HEK293 (cell line): ENCODE results near the gene MRPS18B.

Experiments used
- AEBP2 ChIP-seq: fragments of 450-650 bp; formaldehyde crosslinking; IDR thresholded peaks from 2 replicates; pipeline ENCODE4 v1.5.1; 2016; ENCODE audit warnings: missing biosample characterization, missing genetic modification characterization, borderline replicate concordance
- BCL11A ChIP-seq: fragments of 450-650 bp; formaldehyde crosslinking; IDR thresholded peaks from 2 replicates; pipeline ENCODE4 v1.5.1; 2016; ENCODE audit warnings: low read depth, missing biosample characterization, missing genetic modification characterization
- BCL6B ChIP-seq: fragments of 450-650 bp; formaldehyde crosslinking; IDR thresholded peaks from 2 replicates; pipeline ENCODE4 v1.5.1; 2017; ENCODE audit warnings: missing biosample characterization, missing genetic modification characterization
- ELK4 ChIP-seq: IDR thresholded peaks from 2 replicates; pipeline ENCODE4 v1.6.1; 2011; ENCODE audit warnings: mild to moderate bottlenecking, low read depth, low read length, borderline replicate concordance
- FEZF1 ChIP-seq: fragments of 450-650 bp; formaldehyde crosslinking; IDR thresholded peaks from 2 replicates; pipeline ENCODE4 v1.5.1; 2016; ENCODE audit warnings: missing biosample characterization, missing genetic modification characterization
- GLI2 ChIP-seq: fragments of 450-650 bp; formaldehyde crosslinking; IDR thresholded peaks from 2 replicates; pipeline ENCODE4; 2017; ENCODE audit warnings: missing biosample characterization, missing genetic modification characterization, low read depth, borderline replicate concordance
- KLF8 ChIP-seq: fragments of 450-650 bp; formaldehyde crosslinking; IDR thresholded peaks from 2 replicates; pipeline ENCODE4 v1.5.1; 2016; ENCODE audit warnings: missing biosample characterization, missing genetic modification characterization
- PATZ1 ChIP-seq: fragments of 450-650 bp; formaldehyde crosslinking; IDR thresholded peaks from 2 replicates; pipeline ENCODE4 v1.5.1; 2016; ENCODE audit warnings: missing biosample characterization, missing genetic modification characterization
- PRDM6 ChIP-seq: fragments of 450-650 bp; formaldehyde crosslinking; IDR thresholded peaks from 2 replicates; pipeline ENCODE4 v1.5.1; 2017; ENCODE audit warnings: missing biosample characterization, missing genetic modification characterization
- SCRT1 ChIP-seq: fragments of 450-650 bp; formaldehyde crosslinking; IDR thresholded peaks from 2 replicates; pipeline ENCODE4 v1.5.1; 2016; ENCODE audit warnings: missing biosample characterization, missing genetic modification characterization, borderline replicate concordance
- YY1 ChIP-seq: fragments of 450-650 bp; formaldehyde crosslinking; IDR thresholded peaks from 2 replicates; pipeline ENCODE4 v1.5.1; 2018; ENCODE audit warnings: missing biosample characterization, missing genetic modification characterization
- ZBTB17 ChIP-seq: fragments of 450-650 bp; formaldehyde crosslinking; IDR thresholded peaks from 2 replicates; pipeline ENCODE4 v1.5.1; 2016; ENCODE audit warnings: missing biosample characterization, missing genetic modification characterization
- ZFP3 ChIP-seq: fragments of 450-650 bp; formaldehyde crosslinking; IDR thresholded peaks from 2 replicates; pipeline ENCODE4 v1.5.1; 2016; ENCODE audit warnings: low read depth, missing biosample characterization, missing genetic modification characterization
- ZFP69B ChIP-seq: fragments of 450-650 bp; formaldehyde crosslinking; IDR thresholded peaks from 2 replicates; pipeline ENCODE4 v1.5.1; 2016; ENCODE audit warnings: missing biosample characterization, missing genetic modification characterization
- ZNF157 ChIP-seq: fragments of 450-650 bp; formaldehyde crosslinking; IDR thresholded peaks from 2 replicates; pipeline ENCODE4 v1.5.1; 2016; ENCODE audit warnings: missing biosample characterization, missing genetic modification characterization
- ZNF18 ChIP-seq: fragments of 450-650 bp; formaldehyde crosslinking; IDR thresholded peaks from 2 replicates; pipeline ENCODE4 v1.5.1; 2016; ENCODE audit warnings: missing biosample characterization, missing genetic modification characterization
- ZNF202 ChIP-seq: fragments of 450-650 bp; formaldehyde crosslinking; IDR thresholded peaks from 2 replicates; pipeline ENCODE4 v1.5.1; 2016; ENCODE audit warnings: missing biosample characterization, missing genetic modification characterization, borderline replicate concordance
- ZNF214 ChIP-seq: fragments of 450-650 bp; formaldehyde crosslinking; IDR thresholded peaks from 2 replicates; pipeline ENCODE4 v1.5.1; 2017; ENCODE audit warnings: missing biosample characterization, mild to moderate bottlenecking, missing genetic modification characterization, borderline replicate concordance
- ZNF223 ChIP-seq: fragments of 450-650 bp; formaldehyde crosslinking; IDR thresholded peaks from 2 replicates; pipeline ENCODE4 v1.5.1; 2016; ENCODE audit warnings: missing biosample characterization, missing genetic modification characterization
- ZNF266 ChIP-seq: fragments of 450-650 bp; formaldehyde crosslinking; IDR thresholded peaks from 2 replicates; pipeline ENCODE4 v1.5.1; 2016; ENCODE audit warnings: missing biosample characterization, missing genetic modification characterization, low read depth
- ZNF354C ChIP-seq: fragments of 450-650 bp; formaldehyde crosslinking; IDR thresholded peaks from 2 replicates; pipeline ENCODE4 v1.5.1; 2016; ENCODE audit warnings: missing biosample characterization, missing genetic modification characterization, low read depth, borderline replicate concordance
- ZNF366 ChIP-seq: fragments of 450-650 bp; formaldehyde crosslinking; conservative IDR thresholded peaks from 2 replicates; pipeline ENCODE4 v1.5.1; 2016; ENCODE audit warnings: missing biosample characterization, missing genetic modification characterization
- ZNF423 ChIP-seq: fragments of 450-650 bp; formaldehyde crosslinking; IDR thresholded peaks from 2 replicates; pipeline ENCODE4 v1.5.1; 2016; ENCODE audit warnings: missing biosample characterization, missing genetic modification characterization
- ZNF521 ChIP-seq: fragments of 450-650 bp; formaldehyde crosslinking; IDR thresholded peaks from 2 replicates; pipeline ENCODE4 v1.5.1; 2017; ENCODE audit warnings: missing biosample characterization, mild to moderate bottlenecking, missing genetic modification characterization
- ZNF585B ChIP-seq: fragments of 450-650 bp; formaldehyde crosslinking; IDR thresholded peaks from 2 replicates; pipeline ENCODE4 v1.5.1; 2016; ENCODE audit warnings: missing biosample characterization, missing genetic modification characterization
- ZNF626 ChIP-seq: fragments of 450-650 bp; sonication (Bioruptor Pico); formaldehyde crosslinking; IDR thresholded peaks from 2 replicates; pipeline ENCODE4 v1.5.1; 2018; ENCODE audit warnings: missing biosample characterization, missing genetic modification characterization, inconsistent platforms
- ZNF791 ChIP-seq: fragments of 450-650 bp; formaldehyde crosslinking; IDR thresholded peaks from 2 replicates; pipeline ENCODE4 v1.5.1; 2016; ENCODE audit warnings: missing biosample characterization, missing genetic modification characterization

The MRPS18B gene

GRCh38 chr6:30647242-30648116 lies 29.8 kb downstream of the MRPS18B start (continued):
- TF ChIP-seq AEBP2 (tag by site-specific recombination): no peak
- no peak for TF ChIP-seq ZNF354C
- no peak for TF ChIP-seq ELK4
- TF ChIP-seq ZNF626 (tag by site-specific recombination): no peak
- peak; percentile 60; the same call in 1 of the 2 replicates for TF ChIP-seq YY1 (tag by site-specific recombination)
- TF ChIP-seq PATZ1 (tag by site-specific recombination): peak; percentile 88
- no peak for TF ChIP-seq ZNF791 (tag by site-specific recombination)
- TF ChIP-seq ZNF214 (tag by site-specific recombination): no peak
- TF ChIP-seq ZNF18 (tag by site-specific recombination): no peak; the same call in 1 of the 2 replicates
- peak; percentile 73 for TF ChIP-seq KLF8 (tag by site-specific recombination)
- peak; percentile 94 for TF ChIP-seq ZNF366 (tag by site-specific recombination)
- TF ChIP-seq FEZF1 (tag by site-specific recombination): no peak
- TF ChIP-seq ZNF521 (tag by site-specific recombination): no peak
- TF ChIP-seq ZNF157 (tag by site-specific recombination): no peak
- no peak for TF ChIP-seq PRDM6 (tag by site-specific recombination)
- no peak for TF ChIP-seq GLI2 (tag by site-specific recombination)
- no peak; the same call in 1 of the 2 replicates for TF ChIP-seq SCRT1 (tag by site-specific recombination)
- TF ChIP-seq ZFP3 (tag by site-specific recombination): no peak
- TF ChIP-seq ZNF223 (tag by site-specific recombination): no peak; the same call in 1 of the 2 replicates
- no peak for TF ChIP-seq ZNF585B (tag by site-specific recombination)
- TF ChIP-seq BCL11A: 0 out of 2 replicates have a peak, but pooled peaks have one; percentile 15
- TF ChIP-seq ZNF202: no peak
- TF ChIP-seq ZNF266 (tag by site-specific recombination): no peak
- peak; percentile 98 for TF ChIP-seq ZNF423
- TF ChIP-seq BCL6B (tag by site-specific recombination): no peak
- TF ChIP-seq ZBTB17 (tag by site-specific recombination): peak; percentile 67
- TF ChIP-seq ZFP69B (tag by site-specific recombination): 0 out of 2 replicates have a peak, but pooled peaks have one; percentile 40
